Measurements from ENCODE around the gene R3HDM1.

DNA sequence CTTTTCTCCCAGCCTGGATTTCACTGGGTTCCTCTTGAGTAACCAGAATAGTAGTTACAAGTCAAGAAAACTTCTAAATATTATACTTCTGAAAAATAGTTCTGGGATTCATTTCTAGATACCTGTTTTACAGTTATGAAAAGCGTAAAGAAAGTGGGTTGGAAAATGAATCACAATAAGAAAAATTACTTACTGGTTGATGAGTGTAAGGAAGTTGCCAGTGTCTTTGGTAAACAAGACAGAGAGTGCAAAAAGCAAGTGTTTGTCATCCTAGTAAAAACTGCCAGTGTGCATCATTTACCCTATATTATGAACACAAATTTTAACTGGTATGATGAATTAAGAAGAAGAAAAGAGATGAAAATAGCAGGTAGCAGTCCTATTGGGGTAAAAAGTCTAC lies 88.9 kb downstream of the R3HDM1 start:
- TF ChIP-seq, protein P1, sequence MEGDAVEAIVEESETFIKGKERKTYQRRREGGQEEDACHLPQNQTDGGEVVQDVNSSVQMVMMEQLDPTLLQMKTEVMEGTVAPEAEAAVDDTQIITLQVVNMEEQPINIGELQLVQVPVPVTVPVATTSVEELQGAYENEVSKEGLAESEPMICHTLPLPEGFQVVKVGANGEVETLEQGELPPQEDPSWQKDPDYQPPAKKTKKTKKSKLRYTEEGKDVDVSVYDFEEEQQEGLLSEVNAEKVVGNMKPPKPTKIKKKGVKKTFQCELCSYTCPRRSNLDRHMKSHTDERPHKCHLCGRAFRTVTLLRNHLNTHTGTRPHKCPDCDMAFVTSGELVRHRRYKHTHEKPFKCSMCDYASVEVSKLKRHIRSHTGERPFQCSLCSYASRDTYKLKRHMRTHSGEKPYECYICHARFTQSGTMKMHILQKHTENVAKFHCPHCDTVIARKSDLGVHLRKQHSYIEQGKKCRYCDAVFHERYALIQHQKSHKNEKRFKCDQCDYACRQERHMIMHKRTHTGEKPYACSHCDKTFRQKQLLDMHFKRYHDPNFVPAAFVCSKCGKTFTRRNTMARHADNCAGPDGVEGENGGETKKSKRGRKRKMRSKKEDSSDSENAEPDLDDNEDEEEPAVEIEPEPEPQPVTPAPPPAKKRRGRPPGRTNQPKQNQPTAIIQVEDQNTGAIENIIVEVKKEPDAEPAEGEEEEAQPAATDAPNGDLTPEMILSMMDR (IDR thresholded peaks at IDR 0.05; ENCODE audit: poor library complexity), result no peak
- TF ChIP-seq EZH2phosphoT487 (IDR thresholded peaks at IDR 0.05; ENCODE audit: low read depth, severe bottlenecking, unreplicated experiment) (no peak), EZH2 (IDR thresholded peaks at IDR 0.05; ENCODE audit: borderline replicate concordance) (no peak)
